ENCODE data around the gene ARL8B. TPM values are rescaled to one million over a fixed set of nuclear protein-coding genes. Genes with fewer than 3 reads are reported as not detected.

Gene ARL8B
- polyA plus RNA-seq, 1 donor from 2014 or later = 103 TPM

GRCh38 chr3:5126586-5126985 lies 4.5 kb downstream of the ARL8B start:
- no peaks in the 10 kb centered on the region for H3K27me3 ChIP-seq (ENCODE audit: insufficient read depth, low read depth, low read length)
- peaks cover 57% of the 10 kb centered on the region for H3K79me2 ChIP-seq (replicated peaks; ENCODE audit: insufficient read depth, low read length)
- H3K9ac ChIP-seq (ENCODE audit: low read length) = no peak overlapping the region
- no peak overlapping the region for H3K27ac ChIP-seq (ENCODE audit: low read length)
- no peaks in the 10 kb centered on the region for H3K36me3 ChIP-seq (ENCODE audit: insufficient read depth, low read length)
- no peak for TF ChIP-seq RAD21 (conservative IDR thresholded peaks at IDR 0.05)
- no peak for TF ChIP-seq MXI1 (conservative IDR thresholded peaks at IDR 0.05; ENCODE audit: poor library complexity, severe bottlenecking)
- TF ChIP-seq REST (IDR thresholded peaks at IDR 0.05; ENCODE audit: borderline replicate concordance) = no peak
- no peak for TF ChIP-seq EZH2 (IDR thresholded peaks at IDR 0.05; ENCODE audit: borderline replicate concordance, insufficient read depth, low read length, poor library complexity, severe bottlenecking)
- TF ChIP-seq TAF1 (IDR thresholded peaks at IDR 0.05; ENCODE audit: low read depth) = no peak
- TF ChIP-seq SMC3 (conservative IDR thresholded peaks at IDR 0.05; ENCODE audit: poor library complexity) = no peak
- H2AFZ ChIP-seq (ENCODE audit: low read depth, low read length) = no peak overlapping the region
- no peaks in the 10 kb centered on the region for H3K9me2 ChIP-seq (ENCODE audit: insufficient read depth, low read length)
- no peak overlapping the region for H3K4me3 ChIP-seq (ENCODE audit: low read length)
- H3K9me3 ChIP-seq (ENCODE audit: low read length) = no peaks in the 10 kb centered on the region
- H3K4me2 ChIP-seq (ENCODE audit: low read length) = no peak overlapping the region
- no peaks in the 10 kb centered on the region for H4K20me1 ChIP-seq (ENCODE audit: insufficient read depth)
- no peaks in the 10 kb centered on the region for H3F3A ChIP-seq (ENCODE audit: insufficient read depth, low read length, poor library complexity, severe bottlenecking)

- H3K9ac ChIP-seq (ENCODE audit: low read length) = no peak overlapping the region
- no peaks in the 10 kb centered on the region for H3K36me3 ChIP-seq (ENCODE audit: insufficient read depth, low read length)
- H3K9me2 ChIP-seq (ENCODE audit: insufficient read depth, low read length) = no peaks in the 10 kb centered on the region
- H3K79me2 ChIP-seq (replicated peaks; ENCODE audit: insufficient read depth, low read length) = peaks cover 47% of the 10 kb centered on the region
- H3K4me3 ChIP-seq (ENCODE audit: low read length) = no peak overlapping the region
- H2AFZ ChIP-seq (ENCODE audit: low read depth, low read length) = no peak overlapping the region
- H3K9me3 ChIP-seq (ENCODE audit: low read length) = no peaks in the 10 kb centered on the region
- H3K27me3 ChIP-seq (ENCODE audit: insufficient read depth, low read depth, low read length) = no peaks in the 10 kb centered on the region
- TF ChIP-seq POLR2AphosphoS5 (IDR thresholded peaks at IDR 0.05) (no peak), CTCF (IDR thresholded peaks at IDR 0.05; ENCODE audit: poor library complexity, severe bottlenecking) (no peak), MXI1 (conservative IDR thresholded peaks at IDR 0.05; ENCODE audit: poor library complexity, severe bottlenecking) (no peak), EP300 (conservative IDR thresholded peaks at IDR 0.05; ENCODE audit: poor library complexity, severe bottlenecking) (no peak), SMC3 (conservative IDR thresholded peaks at IDR 0.05; ENCODE audit: poor library complexity) (no peak), RAD21 (conservative IDR thresholded peaks at IDR 0.05) (no peak), TAF1 (IDR thresholded peaks at IDR 0.05; ENCODE audit: low read depth) (no peak), EZH2 (IDR thresholded peaks at IDR 0.05; ENCODE audit: borderline replicate concordance, insufficient read depth, low read length, poor library complexity, severe bottlenecking) (no peak), REST (IDR thresholded peaks at IDR 0.05; ENCODE audit: borderline replicate concordance) (no peak)
- H3K27ac ChIP-seq (ENCODE audit: low read length) = no peak overlapping the region
- H3F3A ChIP-seq (ENCODE audit: insufficient read depth, low read length, poor library complexity, severe bottlenecking) = no peaks in the 10 kb centered on the region
- no peaks in the 10 kb centered on the region for H4K20me1 ChIP-seq (ENCODE audit: insufficient read depth)
- H3K4me2 ChIP-seq (ENCODE audit: low read length) = no peak overlapping the region
Observed at GRCh38 chr3:5128849-5129248, 6.8 kb downstream of the ARL8B start.

Measured in neural cell (in vitro differentiated cells).